Panc1 (cell line): ENCODE measurements around the gene KRT82. TPM values are rescaled to one million over a fixed set of nuclear protein-coding genes. Genes with fewer than 3 reads are reported as not detected.
"Not testable (repeated sequence)": the region's sequence is repeated elsewhere in the genome, so short reads cannot be mapped to it uniquely, and the experiment has no call there.

Experiments used
- ATAC-seq: fragments of 200-7000 bp; cut with Tn5 transposase; 2 replicates; pipeline ENCODE4 v1.9.1; 2020; ENCODE audit warnings: mild to moderate bottlenecking, moderate library complexity
- BruUV-seq: library from RNA; stranded (reverse); fragments of 400-500 nt; replicated peaks from 2 replicates; lab custom pipeline; 2021; lab: Mats Ljungman, UMichigan
- CTCF ChIA-PET: fragments of 300-600 bp; sonication (Branson Sonifier 250); formaldehyde crosslinking; loops from one replicate; lab custom pipeline; 2022; ENCODE audit warnings: antibody characterized with exemption; lab: Charles Lee
- POLR2A ChIA-PET: fragments of 300-600 bp; sonication (Branson Sonifier 250); formaldehyde crosslinking; loops from one replicate; lab custom pipeline; 2022; ENCODE audit warnings: antibody characterized with exemption; lab: Charles Lee
- DNase-seq: peaks from one replicate; pipeline ENCODE4 v3.0.0-alpha.2; 2010; ENCODE audit warnings: low read depth, low spot score
- H3K27ac ChIP-seq: 2 replicates; pipeline ENCODE4 v1.5.1; 2011; ENCODE audit warnings: mild to moderate bottlenecking, low read length, inconsistent platforms
- H3K27me3 ChIP-seq: fragments of 200-500 bp; sonication (Bioruptor generic); 2 replicates; pipeline ENCODE4 v1.6.0; 2014; ENCODE audit warnings: low read length, inconsistent platforms; ENCODE audit not compliant: control insufficient read depth, insufficient read depth
- H3K36me3 ChIP-seq: fragments of 200-500 bp; sonication (Bioruptor generic); 2 replicates; pipeline ENCODE4 v1.5.1; 2014; ENCODE audit warnings: inconsistent platforms, mild to moderate bottlenecking, low read length, moderate library complexity; ENCODE audit not compliant: control insufficient read depth, insufficient read depth
- H3K4me1 ChIP-seq: 2 replicates; pipeline ENCODE4 v1.5.1; 2011; ENCODE audit warnings: inconsistent platforms, mild to moderate bottlenecking, low read length, moderate library complexity; ENCODE audit not compliant: control insufficient read depth, insufficient read depth
- H3K4me3 ChIP-seq, 2 experiments: 2 replicates each; pipeline ENCODE4 v1.5.1; 2011 to 2012; ENCODE audit warnings: low read depth in 2 of 2, low read length in 2 of 2, mild to moderate bottlenecking in 2 of 2, inconsistent platforms in 1 of 2, moderate library complexity in 1 of 2
- H3K9me3 ChIP-seq: fragments of 200-500 bp; sonication (Bioruptor generic); 2 replicates; pipeline ENCODE4 v1.5.1; 2014; ENCODE audit warnings: low read depth, mild to moderate bottlenecking, inconsistent platforms, low read length, moderate library complexity; ENCODE audit not compliant: control insufficient read depth, insufficient read depth
- POLR2AphosphoS5 ChIP-seq: IDR thresholded peaks from 2 replicates; pipeline ENCODE4 v1.6.1; 2012; ENCODE audit warnings: mild to moderate bottlenecking, low read depth, low read length, moderate library complexity
- SIN3A ChIP-seq: IDR thresholded peaks from 2 replicates; pipeline ENCODE4 v1.6.1; 2012; ENCODE audit warnings: low read depth, mild to moderate bottlenecking, low read length, moderate library complexity, borderline replicate concordance; ENCODE audit not compliant: insufficient read depth
- TCF7L2 ChIP-seq: IDR thresholded peaks from 2 replicates; pipeline ENCODE4 v1.6.1; 2011; ENCODE audit warnings: mild to moderate bottlenecking, low read depth, low read length, inconsistent platforms
- in situ Hi-C: cut with HindIII; loops from 2 replicates; pipeline ENCODE4 v1.10.0; 2016; ENCODE audit warnings: low sequenced_read_pairs, low pct_unique_long_range_greater_than_20kb
- intact Hi-C: fragments of 100-400 bp; cut with micrococcal nuclease; formaldehyde crosslinking; loops from one replicate; pipeline ENCODE4 v1.10.0; 2022; ENCODE audit not compliant: unreplicated experiment
- total RNA-seq: library from RNA; stranded (reverse); gene quantifications from one replicate; pipeline ENCODE4 v1.2.1, GENCODE V29; 2021; ENCODE audit not compliant: unreplicated experiment
- TF ChIP-seq, protein P1 (sequence below): fragments of 450-650 bp; IDR thresholded peaks from 2 replicates; pipeline ENCODE4 v1.5.1; 2017; ENCODE audit warnings: mild to moderate bottlenecking
- TF ChIP-seq, protein P2 (sequence below), 2 experiments: IDR thresholded peaks; 2 replicates each; pipeline ENCODE4 v1.6.1; 2011 to 2012; ENCODE audit warnings: low read depth in 2 of 2, control low read depth in 1 of 2, low read length in 1 of 2, mild to moderate bottlenecking in 1 of 2, moderate library complexity in 1 of 2; ENCODE audit not compliant: insufficient read depth in 1 of 2

Gene KRT82
- total RNA-seq, 1 experiment from 2014 or later, result not detected

DNA sequence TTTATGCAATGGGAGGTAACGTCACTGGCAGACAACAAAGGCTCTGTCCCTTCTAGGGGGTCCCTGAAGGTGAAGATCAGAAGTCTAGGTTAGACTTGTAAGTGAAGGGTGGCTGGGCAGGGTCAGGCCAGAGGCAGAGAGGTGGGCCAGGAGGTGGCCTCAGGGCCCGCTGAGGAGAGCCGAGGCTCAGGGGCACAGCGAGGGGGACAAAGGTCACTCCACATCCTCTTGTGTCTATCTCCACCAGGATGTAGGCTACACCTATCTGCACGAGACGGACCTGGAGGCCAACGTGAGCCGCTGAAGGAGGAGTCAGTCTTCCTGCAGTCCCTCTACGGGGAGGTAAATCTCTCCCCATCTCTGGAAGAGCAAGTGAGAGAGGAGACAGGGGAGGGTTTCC lies 59.1 kb downstream of the KRT82 start:
- BruUV-seq, result no TSS peak
- intact Hi-C loops (no loop called here), in situ Hi-C loops (no loop called here)
- DNase-seq (no peak), ATAC-seq (no peak)
- Histone ChIP-seq H3K9me3 (peaks cover 3% of the 10 kb centered on the region; the same call in 1 of the 2 replicates), H3K27ac (no peak overlapping the region), H3K4me3 (no peak overlapping the region), H3K27me3 (peaks cover 2% of the 10 kb centered on the region; the same call in 1 of the 2 replicates), H3K4me1 (peaks cover 8% of the 10 kb centered on the region), H3K36me3 (no peaks in the 10 kb centered on the region)
- ChIA-PET CTCF (interaction anchor here (0.6 kb wide), 1 partner anchor 25 kb away, joined by 3 read pairs; no protein-coding TSS in a partner anchor), POLR2A (no interaction called here)
- TF ChIP-seq SIN3A (no peak), TCF7L2 (no peak), POLR2AphosphoS5 (no peak)
- TF ChIP-seq, protein P1, sequence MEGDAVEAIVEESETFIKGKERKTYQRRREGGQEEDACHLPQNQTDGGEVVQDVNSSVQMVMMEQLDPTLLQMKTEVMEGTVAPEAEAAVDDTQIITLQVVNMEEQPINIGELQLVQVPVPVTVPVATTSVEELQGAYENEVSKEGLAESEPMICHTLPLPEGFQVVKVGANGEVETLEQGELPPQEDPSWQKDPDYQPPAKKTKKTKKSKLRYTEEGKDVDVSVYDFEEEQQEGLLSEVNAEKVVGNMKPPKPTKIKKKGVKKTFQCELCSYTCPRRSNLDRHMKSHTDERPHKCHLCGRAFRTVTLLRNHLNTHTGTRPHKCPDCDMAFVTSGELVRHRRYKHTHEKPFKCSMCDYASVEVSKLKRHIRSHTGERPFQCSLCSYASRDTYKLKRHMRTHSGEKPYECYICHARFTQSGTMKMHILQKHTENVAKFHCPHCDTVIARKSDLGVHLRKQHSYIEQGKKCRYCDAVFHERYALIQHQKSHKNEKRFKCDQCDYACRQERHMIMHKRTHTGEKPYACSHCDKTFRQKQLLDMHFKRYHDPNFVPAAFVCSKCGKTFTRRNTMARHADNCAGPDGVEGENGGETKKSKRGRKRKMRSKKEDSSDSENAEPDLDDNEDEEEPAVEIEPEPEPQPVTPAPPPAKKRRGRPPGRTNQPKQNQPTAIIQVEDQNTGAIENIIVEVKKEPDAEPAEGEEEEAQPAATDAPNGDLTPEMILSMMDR, result no peak
- TF ChIP-seq, protein P2, sequence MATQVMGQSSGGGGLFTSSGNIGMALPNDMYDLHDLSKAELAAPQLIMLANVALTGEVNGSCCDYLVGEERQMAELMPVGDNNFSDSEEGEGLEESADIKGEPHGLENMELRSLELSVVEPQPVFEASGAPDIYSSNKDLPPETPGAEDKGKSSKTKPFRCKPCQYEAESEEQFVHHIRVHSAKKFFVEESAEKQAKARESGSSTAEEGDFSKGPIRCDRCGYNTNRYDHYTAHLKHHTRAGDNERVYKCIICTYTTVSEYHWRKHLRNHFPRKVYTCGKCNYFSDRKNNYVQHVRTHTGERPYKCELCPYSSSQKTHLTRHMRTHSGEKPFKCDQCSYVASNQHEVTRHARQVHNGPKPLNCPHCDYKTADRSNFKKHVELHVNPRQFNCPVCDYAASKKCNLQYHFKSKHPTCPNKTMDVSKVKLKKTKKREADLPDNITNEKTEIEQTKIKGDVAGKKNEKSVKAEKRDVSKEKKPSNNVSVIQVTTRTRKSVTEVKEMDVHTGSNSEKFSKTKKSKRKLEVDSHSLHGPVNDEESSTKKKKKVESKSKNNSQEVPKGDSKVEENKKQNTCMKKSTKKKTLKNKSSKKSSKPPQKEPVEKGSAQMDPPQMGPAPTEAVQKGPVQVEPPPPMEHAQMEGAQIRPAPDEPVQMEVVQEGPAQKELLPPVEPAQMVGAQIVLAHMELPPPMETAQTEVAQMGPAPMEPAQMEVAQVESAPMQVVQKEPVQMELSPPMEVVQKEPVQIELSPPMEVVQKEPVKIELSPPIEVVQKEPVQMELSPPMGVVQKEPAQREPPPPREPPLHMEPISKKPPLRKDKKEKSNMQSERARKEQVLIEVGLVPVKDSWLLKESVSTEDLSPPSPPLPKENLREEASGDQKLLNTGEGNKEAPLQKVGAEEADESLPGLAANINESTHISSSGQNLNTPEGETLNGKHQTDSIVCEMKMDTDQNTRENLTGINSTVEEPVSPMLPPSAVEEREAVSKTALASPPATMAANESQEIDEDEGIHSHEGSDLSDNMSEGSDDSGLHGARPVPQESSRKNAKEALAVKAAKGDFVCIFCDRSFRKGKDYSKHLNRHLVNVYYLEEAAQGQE (IDR thresholded peaks at IDR 0.05; ENCODE audit: insufficient read depth in 1 of 2, low read depth in 2 of 2, low read length in 1 of 2), result no peak

DNA sequence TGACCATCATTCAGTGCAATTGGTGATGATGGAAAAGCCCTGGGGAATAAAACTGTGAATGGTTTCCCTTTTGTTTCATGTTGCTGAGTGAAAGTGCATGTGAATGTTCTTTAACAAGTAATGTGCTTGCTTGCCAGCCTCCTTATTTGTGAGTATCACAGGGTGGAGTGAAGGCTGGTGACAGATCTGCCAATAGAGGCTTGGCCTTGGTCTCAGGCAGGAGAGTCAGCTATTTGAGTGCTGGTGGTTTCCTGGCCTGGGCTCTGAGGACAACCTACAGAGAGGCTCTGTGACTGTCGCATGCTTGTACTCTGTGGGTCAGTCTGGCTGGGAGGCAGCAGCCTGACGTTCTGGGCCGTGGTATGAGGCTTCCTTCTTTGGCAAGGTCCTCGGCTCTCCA lies 59.5 kb downstream of the KRT82 start:
- H3K4me1 ChIP-seq, result peaks cover 8% of the 10 kb centered on the region
- ATAC-seq, result no peak
- no peak for DNase-seq
- intact Hi-C loops (no loop called here), in situ Hi-C loops (no loop called here)
- H3K36me3 ChIP-seq, result no peaks in the 10 kb centered on the region
- TF ChIP-seq POLR2AphosphoS5 (no peak), TCF7L2 (no peak), SIN3A (no peak)
- TF ChIP-seq, protein P1, result no peak
- TF ChIP-seq, protein P2 (IDR thresholded peaks at IDR 0.05; ENCODE audit: insufficient read depth in 1 of 2, low read depth in 2 of 2, low read length in 1 of 2), result no peak
- ChIA-PET CTCF (no interaction called here), POLR2A (no interaction called here)
- BruUV-seq, result no TSS peak
- H3K27ac ChIP-seq, result no peak overlapping the region
- H3K9me3 ChIP-seq, result peaks cover 3% of the 10 kb centered on the region; the same call in 1 of the 2 replicates
- peaks cover 2% of the 10 kb centered on the region; the same call in 1 of the 2 replicates for H3K27me3 ChIP-seq
- no peak overlapping the region for H3K4me3 ChIP-seq

DNA sequence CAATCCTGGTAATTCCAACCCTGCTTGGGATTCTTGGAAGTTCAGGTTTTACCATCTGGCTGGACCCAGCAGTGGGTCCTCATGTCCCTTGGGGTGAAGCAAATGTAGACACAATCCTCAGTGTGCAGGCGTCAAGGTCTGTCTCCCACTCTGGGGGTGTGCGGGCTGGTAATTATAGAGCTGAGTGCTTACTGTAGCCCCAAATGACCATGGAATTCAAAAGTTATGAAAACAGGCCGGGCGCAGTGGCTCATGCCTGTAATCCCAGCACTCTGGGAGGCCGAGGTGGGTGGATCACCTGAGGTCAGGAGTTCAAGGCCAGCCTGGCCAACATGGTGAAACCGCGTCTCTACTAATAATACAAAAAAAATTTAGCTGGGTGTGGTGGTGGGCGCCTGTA lies 61.1 kb downstream of the KRT82 start:
- in situ Hi-C loops, DNase-seq, H3K36me3 ChIP-seq, H3K4me1 ChIP-seq, BruUV-seq, ATAC-seq, H3K4me3 ChIP-seq, H3K27ac ChIP-seq, intact Hi-C loops, H3K27me3 ChIP-seq, H3K9me3 ChIP-seq: not testable (repeated sequence)
- CTCF ChIA-PET, result interaction anchor here (2.0 kb wide), 1 partner anchor 17 kb away, joined by 6 read pairs; no protein-coding TSS in a partner anchor
- POLR2A ChIA-PET, result interaction anchor here (0.5 kb wide), 1 partner anchor 37 kb away, joined by 3 read pairs; no protein-coding TSS in a partner anchor
